ENCODE data around the gene HLF.
"Not testable (repeated sequence)": the region's sequence is repeated elsewhere in the genome, so short reads cannot be mapped to it uniquely, and the experiment has no call there.

Gene HLF

DNA sequence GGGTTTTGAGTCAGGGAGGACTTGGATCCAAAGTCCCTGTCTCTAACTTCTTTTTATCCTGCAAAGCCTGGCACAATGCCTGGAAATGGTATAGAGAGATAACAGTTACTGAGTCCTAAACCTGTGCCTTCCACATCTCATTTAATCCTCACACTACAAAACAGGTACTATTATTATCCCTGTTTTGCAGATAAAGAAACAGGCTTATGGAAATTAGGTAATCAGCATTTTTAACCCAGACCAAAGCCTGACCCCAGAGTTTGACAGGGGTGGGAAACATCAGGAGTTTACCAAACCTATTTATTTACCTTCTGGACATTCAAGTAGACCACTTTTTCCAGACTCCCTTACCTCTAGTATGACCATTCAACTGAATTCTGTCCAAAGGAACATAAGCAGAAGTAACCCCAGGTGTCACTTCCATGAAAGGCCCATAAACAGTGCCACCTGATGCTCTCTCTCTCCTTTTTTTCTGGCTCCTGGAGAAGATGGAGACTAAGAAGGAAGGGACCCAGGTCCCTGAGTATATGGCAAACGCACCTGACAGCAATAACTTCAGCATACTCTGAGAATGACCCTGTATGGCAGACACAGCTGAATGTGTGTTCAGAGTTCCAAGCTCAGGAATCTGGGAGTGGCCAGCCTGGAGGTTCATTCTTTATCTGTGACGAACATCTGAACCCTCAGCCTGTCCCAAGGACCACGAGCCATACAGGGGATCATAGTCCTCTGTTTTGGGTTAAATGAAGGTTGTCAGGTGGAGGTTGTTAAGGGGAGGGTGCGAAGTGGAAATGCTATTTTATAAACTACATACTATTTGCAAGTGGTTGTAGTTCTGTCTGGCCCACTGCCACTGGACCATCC, 62.7 kb downstream of the HLF start:
- DNase-seq (ENCODE audit: low read depth in 1 of 2, low spot score in 1 of 2) = no peak

GRCh38 chr17:55328514-55328913, 63.8 kb downstream of the HLF start:
- not testable (repeated sequence) for DNase-seq (ENCODE audit: low read depth in 1 of 2, low spot score in 1 of 2)

- DNase-seq (ENCODE audit: low read depth in 1 of 2, low spot score in 1 of 2) = no peak
Observed at GRCh38 chr17:55330344-55330933, 65.7 kb downstream of the HLF start.

DNA sequence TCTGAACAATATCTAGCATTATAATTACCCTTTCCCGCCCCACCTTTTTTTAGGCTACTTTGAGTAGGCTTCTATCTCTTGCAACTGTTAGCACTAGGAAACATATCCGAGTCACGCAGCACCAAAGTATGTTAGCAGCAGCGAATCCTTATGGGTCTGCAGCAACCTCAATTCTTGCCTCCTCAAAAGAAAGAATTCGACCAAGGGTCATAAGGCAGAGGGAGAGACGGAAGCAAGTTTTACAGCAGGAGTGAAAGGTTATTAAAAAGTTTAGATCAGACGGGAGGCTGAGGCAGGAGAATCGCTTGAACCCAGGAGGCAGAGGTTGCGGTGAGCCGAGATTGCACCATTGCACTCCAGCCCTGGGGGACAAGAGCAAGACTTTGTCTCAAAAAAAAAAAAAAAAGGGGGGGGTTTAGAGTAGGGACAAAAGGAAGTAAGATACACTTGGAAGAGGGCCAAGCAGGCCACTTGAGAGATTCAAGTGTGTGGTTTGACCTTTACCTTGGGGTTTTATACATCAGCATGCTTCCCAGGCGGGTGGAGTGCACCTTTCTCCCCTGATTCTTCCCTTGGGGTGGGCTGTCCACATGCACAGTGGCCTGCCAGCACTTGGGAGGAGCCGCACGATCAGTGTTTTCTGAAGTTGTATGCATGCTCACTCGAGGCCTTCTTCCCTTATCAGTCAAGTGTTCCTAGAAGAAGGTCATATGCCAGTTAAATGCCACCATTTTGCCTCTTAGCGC, 67.7 kb downstream of the HLF start:
- DNase-seq (ENCODE audit: low read depth in 1 of 2, low spot score in 1 of 2) = no peak

DNA sequence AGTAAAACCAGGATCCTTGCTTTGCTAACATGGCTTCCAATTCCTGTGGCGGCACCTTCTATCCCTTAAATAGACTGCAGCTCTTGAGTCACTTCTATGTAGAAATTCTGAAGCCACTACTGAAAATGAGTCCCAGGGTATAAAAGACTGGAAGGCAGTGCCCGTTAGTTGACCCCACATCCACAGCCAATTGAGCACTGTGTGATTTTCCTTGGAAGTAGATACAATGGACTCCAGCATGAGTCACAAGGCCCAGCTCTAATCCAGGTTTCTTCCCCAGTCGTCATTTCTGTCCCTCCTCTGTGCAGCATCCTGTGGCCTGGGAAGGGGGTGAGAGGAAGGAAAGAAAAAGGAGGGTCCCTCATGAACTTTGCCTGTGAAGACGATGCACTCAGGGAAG, 69.5 kb downstream of the HLF start:
- no peak for DNase-seq (ENCODE audit: low read depth in 1 of 2, low spot score in 1 of 2)

GRCh38 chr17:55334881-55335540, 70.3 kb downstream of the HLF start:
- no peak for DNase-seq (ENCODE audit: low read depth in 1 of 2, low spot score in 1 of 2)

GRCh38 chr17:55335625-55336024, 70.9 kb downstream of the HLF start:
- DNase-seq (ENCODE audit: low read depth in 1 of 2, low spot score in 1 of 2) = no peak

- no peak for DNase-seq (ENCODE audit: low read depth in 1 of 2, low spot score in 1 of 2)
Observed at GRCh38 chr17:55336426-55336825, 71.7 kb downstream of the HLF start.

DNA sequence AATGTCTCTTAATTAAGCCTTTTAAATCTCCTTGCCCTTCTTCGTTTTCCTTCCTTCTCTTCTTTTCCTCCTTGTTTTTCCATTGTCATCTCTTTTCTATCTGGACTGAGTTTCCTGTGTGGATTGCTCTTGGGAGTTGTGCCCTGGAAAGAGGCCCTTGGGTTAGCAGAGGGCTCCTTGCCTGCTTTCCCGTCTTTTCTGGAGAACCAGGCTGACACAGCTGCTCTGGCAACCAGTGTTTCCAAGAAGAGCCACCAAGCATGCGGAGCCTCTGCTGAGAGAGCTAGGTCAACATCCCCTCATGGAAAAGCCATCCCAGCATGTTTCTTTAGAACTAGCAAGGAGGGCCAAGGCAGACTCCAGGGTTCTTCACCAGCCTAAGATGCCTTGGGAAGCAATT, 75.4 kb downstream of the HLF start:
- no peak for DNase-seq (ENCODE audit: low read depth in 1 of 2, low spot score in 1 of 2)

DNA sequence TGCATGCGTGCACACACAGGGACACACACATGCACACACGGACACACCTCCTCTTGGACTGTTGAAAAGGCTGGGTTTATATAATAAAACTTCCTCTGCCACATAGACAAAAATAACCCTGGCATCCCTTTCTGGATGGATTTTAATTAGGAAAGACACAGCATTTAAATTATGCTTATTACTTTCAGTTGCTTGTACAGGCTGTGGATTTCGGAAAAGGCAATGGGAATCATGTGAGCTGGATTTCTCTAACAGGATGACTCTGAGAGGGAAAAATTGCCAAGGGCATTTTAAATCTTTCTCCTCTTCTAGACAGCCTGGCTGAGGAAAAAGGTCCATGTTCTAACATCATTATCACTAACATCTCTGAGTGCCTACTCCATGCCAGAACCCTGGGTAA, 75.9 kb downstream of the HLF start:
- DNase-seq (ENCODE audit: low read depth in 1 of 2, low spot score in 1 of 2) = no peak

GRCh38 chr17:55341432-55341831, 76.7 kb downstream of the HLF start:
- DNase-seq (ENCODE audit: low read depth in 1 of 2, low spot score in 1 of 2) = no peak

- DNase-seq (ENCODE audit: low read depth in 1 of 2, low spot score in 1 of 2) = no peak
Observed at GRCh38 chr17:55342800-55343585, 78.2 kb downstream of the HLF start.

GRCh38 chr17:55343900-55344513, 79.2 kb downstream of the HLF start:
- no peak for DNase-seq (ENCODE audit: low read depth in 1 of 2, low spot score in 1 of 2)

GRCh38 chr17:55344514-55344997, 79.8 kb downstream of the HLF start:
- peak in 1 of 2 donors; percentile 7 for DNase-seq (ENCODE audit: low read depth in 1 of 2, low spot score in 1 of 2)

- no peak for DNase-seq (ENCODE audit: low read depth in 1 of 2, low spot score in 1 of 2)
Observed at GRCh38 chr17:55345132-55345531, 80.4 kb downstream of the HLF start.

DNA sequence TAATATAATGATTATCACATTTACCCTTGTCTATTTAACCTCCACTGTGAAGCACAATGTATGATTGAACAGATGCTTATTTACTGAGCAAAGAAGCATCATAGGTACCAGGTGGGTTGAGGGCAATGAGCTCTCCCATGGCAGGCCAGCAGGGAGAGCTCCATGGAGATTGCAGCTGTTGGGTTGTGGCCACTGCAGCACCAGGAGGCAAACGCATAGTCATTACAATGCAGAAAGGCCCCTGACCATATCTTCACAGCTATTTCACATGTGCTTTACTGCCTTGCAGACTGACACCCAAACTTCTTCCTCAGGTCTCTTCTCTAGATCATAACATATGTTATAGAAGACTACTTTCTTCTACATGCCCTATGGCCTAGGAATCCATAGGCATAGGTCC, 81.9 kb downstream of the HLF start:
- DNase-seq (ENCODE audit: low read depth in 1 of 2, low spot score in 1 of 2) = no peak

DNA sequence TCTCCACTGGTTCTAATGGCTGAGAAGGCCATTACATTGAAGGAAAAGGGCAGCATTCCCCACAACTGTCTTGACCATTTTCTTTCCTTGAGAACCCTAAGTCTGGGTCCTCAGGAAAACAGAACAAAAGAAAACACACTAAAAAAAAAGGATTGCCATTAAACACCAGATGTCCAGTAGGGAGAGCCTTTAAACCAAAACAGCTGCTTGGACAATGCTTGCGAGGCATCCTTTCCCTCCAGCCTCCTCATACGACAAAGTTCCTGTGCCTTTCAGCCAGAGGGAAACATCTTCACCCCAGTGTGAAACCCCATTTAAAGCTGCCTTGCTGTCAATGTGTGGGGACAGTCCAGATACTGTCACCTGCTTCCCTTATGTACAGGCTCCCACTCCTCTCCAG, 82.6 kb downstream of the HLF start:
- DNase-seq (ENCODE audit: low read depth in 1 of 2, low spot score in 1 of 2) = no peak

DNA sequence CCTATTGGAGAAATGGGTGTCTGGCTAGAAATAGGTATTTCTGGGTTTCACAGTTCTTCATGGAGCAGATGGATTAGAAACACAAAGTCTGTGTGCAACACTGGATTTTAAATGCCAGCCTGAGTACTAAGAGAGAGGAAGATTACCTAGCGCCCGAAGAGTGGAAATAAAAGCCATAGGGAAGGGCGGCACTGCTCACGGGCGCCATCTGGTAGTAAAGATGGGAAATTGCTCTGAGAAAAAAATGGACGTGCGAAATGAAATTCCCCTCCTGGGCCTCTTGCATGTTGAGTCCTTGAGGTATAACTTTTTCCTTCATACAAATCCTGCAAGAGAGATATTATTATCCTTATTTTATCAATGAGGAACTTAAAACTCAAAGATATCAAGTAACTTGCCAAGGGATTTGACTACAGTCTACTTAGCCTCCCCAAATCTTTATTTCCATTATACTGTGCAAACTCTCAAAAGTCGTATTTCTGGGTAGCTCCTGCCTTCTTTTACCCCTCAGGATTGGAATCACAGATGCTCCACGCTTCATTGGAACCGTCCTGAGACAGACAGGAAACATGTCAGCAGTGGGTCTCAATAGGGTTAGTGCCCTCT, 84.1 kb downstream of the HLF start:
- DNase-seq (ENCODE audit: low read depth in 1 of 2, low spot score in 1 of 2) = peak; percentile 6 to 20

DNA sequence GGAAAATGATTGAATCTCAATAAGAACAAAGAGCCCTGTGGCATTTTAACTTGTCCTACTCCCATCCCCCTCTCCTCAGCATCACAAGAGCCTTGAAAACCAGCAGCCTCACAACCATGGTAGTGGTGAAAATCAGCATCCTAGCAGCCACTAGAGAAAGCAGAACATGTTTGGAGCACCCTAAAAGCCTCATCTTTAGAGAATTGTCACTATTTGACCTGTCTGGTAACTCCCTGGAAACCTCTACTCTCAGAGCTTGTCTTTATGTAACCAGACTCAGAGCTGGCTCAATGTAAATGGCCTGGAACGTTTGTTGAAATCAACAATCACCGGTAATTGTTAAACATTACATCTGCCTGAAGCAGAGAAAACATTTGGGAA, 86.1 kb downstream of the HLF start:
- DNase-seq (ENCODE audit: low read depth in 1 of 2, low spot score in 1 of 2) = no peak

- DNase-seq (ENCODE audit: low read depth in 1 of 2, low spot score in 1 of 2) = no peak
Observed at GRCh38 chr17:55351226-55351625, 86.5 kb downstream of the HLF start.

Measured in activated CD4-positive, alpha-beta T cell treated with anti-CD3 and anti-CD28 coated beads, Interleukin-2, amount 50 U/mL, for 24 hours (primary cell).